Ishikawa (cell line): ENCODE results near the gene KIF3A.

Experiments
- CEBPB ChIP-seq: IDR thresholded peaks from 2 replicates; pipeline ENCODE4 v1.6.1; 2012
- CREB1 ChIP-seq: IDR thresholded peaks from 2 replicates; pipeline ENCODE4 v1.6.1; 2012; ENCODE audit warnings: low read depth
- EGR1 ChIP-seq: IDR thresholded peaks from 2 replicates; pipeline ENCODE4 v1.6.1; 2012
- EP300 ChIP-seq: IDR thresholded peaks from 2 replicates; pipeline ENCODE4 v1.6.1; 2012; ENCODE audit warnings: borderline replicate concordance
- FOXM1 ChIP-seq: IDR thresholded peaks from 2 replicates; pipeline ENCODE4 v1.6.1; 2012; ENCODE audit warnings: low read depth, borderline replicate concordance
- NFIC ChIP-seq: IDR thresholded peaks from 2 replicates; pipeline ENCODE4 v1.6.1; 2012
- RAD21 ChIP-seq: IDR thresholded peaks from 2 replicates; pipeline ENCODE4 v1.6.1; 2012; ENCODE audit warnings: low read depth
- TAF1 ChIP-seq: IDR thresholded peaks from 2 replicates; pipeline ENCODE4 v1.6.1; 2012; ENCODE audit warnings: low read depth, mild to moderate bottlenecking
- TCF12 ChIP-seq: IDR thresholded peaks from 2 replicates; pipeline ENCODE4 v1.6.1; 2012; ENCODE audit warnings: low read depth
- TEAD4 ChIP-seq: IDR thresholded peaks from 2 replicates; pipeline ENCODE4 v1.6.1; 2012
- YY1 ChIP-seq: IDR thresholded peaks from 2 replicates; pipeline ENCODE4 v1.6.1; 2012; ENCODE audit warnings: low read depth
- ZBTB7A ChIP-seq: IDR thresholded peaks from 2 replicates; pipeline ENCODE4 v1.6.1; 2012; ENCODE audit warnings: low read depth
- TF ChIP-seq, protein P1 (sequence below): IDR thresholded peaks from 2 replicates; pipeline ENCODE4 v1.6.1; 2012
- TF ChIP-seq, protein P2 (sequence below): IDR thresholded peaks from 2 replicates; pipeline ENCODE4 v1.6.1; 2012
- TF ChIP-seq, protein P3 (sequence below): IDR thresholded peaks from 2 replicates; pipeline ENCODE4 v1.6.1; 2012; ENCODE audit warnings: low read depth, mild to moderate bottlenecking

Gene KIF3A

DNA sequence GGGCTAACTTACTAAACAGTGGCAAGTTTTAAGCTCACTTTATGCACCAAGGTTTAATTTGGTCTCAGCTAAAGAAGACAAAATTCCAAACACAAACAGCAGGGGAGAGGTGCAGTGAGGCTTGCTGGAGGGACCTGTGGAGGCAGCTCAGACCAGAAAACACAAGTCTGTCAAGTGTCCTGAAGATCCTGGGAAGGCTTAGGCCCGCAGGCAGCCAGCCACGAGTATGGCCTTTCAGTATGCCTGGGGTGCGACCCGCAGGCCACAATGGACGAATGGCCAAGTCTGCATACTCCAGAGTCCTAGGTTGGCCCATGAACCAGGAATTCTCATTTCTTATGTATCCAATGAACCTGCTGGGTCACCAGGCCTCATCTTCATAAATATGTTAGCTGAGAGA, 19.2 kb upstream of the KIF3A start:
- TF ChIP-seq FOXM1: no peak
- no peak for TF ChIP-seq EP300
- TF ChIP-seq TAF1: no peak
- TF ChIP-seq, protein P1, sequence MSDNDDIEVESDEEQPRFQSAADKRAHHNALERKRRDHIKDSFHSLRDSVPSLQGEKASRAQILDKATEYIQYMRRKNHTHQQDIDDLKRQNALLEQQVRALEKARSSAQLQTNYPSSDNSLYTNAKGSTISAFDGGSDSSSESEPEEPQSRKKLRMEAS: no peak
- no peak for TF ChIP-seq TCF12
- TF ChIP-seq, protein P2, sequence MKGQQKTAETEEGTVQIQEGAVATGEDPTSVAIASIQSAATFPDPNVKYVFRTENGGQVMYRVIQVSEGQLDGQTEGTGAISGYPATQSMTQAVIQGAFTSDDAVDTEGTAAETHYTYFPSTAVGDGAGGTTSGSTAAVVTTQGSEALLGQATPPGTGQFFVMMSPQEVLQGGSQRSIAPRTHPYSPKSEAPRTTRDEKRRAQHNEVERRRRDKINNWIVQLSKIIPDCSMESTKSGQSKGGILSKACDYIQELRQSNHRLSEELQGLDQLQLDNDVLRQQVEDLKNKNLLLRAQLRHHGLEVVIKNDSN: no peak

DNA sequence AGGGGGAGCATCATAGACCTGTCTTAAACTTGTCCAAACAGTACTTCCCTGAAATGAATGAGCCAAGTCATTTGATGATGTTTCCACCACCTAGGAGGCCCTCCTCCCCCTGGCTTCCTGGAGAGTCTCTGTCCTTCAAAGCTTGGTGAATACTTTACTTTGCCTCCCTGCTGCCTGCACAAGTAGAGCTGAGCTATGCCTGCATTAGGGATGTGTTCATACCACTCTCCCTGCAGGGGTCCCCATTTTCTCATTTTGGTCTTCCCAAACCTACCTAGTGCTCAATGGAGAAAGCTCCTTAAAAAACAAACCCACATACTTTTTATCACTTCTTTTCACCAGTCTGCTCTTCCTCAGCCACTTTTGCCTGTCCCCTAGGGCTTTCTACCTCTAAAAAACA, 17.6 kb upstream of the KIF3A start:
- TF ChIP-seq RAD21 (peak; percentile 18; the same call in 1 of the 2 replicates), FOXM1 (no peak)
- TF ChIP-seq, protein P3, sequence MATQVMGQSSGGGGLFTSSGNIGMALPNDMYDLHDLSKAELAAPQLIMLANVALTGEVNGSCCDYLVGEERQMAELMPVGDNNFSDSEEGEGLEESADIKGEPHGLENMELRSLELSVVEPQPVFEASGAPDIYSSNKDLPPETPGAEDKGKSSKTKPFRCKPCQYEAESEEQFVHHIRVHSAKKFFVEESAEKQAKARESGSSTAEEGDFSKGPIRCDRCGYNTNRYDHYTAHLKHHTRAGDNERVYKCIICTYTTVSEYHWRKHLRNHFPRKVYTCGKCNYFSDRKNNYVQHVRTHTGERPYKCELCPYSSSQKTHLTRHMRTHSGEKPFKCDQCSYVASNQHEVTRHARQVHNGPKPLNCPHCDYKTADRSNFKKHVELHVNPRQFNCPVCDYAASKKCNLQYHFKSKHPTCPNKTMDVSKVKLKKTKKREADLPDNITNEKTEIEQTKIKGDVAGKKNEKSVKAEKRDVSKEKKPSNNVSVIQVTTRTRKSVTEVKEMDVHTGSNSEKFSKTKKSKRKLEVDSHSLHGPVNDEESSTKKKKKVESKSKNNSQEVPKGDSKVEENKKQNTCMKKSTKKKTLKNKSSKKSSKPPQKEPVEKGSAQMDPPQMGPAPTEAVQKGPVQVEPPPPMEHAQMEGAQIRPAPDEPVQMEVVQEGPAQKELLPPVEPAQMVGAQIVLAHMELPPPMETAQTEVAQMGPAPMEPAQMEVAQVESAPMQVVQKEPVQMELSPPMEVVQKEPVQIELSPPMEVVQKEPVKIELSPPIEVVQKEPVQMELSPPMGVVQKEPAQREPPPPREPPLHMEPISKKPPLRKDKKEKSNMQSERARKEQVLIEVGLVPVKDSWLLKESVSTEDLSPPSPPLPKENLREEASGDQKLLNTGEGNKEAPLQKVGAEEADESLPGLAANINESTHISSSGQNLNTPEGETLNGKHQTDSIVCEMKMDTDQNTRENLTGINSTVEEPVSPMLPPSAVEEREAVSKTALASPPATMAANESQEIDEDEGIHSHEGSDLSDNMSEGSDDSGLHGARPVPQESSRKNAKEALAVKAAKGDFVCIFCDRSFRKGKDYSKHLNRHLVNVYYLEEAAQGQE: no peak
- TF ChIP-seq, protein P1: no peak

DNA sequence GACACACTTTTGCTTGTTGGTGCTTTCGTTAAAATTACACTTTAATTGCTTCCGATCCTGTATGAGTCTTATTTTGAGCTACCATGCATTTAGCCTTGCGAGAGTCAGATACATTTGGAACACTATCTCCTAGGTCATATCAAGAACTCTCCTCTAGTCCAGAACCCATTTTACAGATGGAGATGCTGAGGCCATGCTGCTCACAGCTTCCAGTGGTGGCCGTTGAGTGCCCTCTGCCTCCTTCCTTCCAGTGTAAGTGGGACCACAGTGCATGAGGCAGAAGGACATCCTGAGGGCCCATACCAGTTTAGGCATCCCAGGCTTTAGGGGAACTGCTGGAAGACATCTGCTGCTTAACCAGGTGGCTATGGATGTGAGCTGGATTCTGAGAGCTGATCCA, 16.8 kb upstream of the KIF3A start:
- TF ChIP-seq, protein P2: no peak
- TF ChIP-seq TAF1 (no peak), RAD21 (no peak), EP300 (no peak), CREB1 (no peak), ZBTB7A (no peak), CEBPB (no peak), TEAD4 (no peak)
- TF ChIP-seq, protein P3: no peak
- TF ChIP-seq, protein P1: no peak

DNA sequence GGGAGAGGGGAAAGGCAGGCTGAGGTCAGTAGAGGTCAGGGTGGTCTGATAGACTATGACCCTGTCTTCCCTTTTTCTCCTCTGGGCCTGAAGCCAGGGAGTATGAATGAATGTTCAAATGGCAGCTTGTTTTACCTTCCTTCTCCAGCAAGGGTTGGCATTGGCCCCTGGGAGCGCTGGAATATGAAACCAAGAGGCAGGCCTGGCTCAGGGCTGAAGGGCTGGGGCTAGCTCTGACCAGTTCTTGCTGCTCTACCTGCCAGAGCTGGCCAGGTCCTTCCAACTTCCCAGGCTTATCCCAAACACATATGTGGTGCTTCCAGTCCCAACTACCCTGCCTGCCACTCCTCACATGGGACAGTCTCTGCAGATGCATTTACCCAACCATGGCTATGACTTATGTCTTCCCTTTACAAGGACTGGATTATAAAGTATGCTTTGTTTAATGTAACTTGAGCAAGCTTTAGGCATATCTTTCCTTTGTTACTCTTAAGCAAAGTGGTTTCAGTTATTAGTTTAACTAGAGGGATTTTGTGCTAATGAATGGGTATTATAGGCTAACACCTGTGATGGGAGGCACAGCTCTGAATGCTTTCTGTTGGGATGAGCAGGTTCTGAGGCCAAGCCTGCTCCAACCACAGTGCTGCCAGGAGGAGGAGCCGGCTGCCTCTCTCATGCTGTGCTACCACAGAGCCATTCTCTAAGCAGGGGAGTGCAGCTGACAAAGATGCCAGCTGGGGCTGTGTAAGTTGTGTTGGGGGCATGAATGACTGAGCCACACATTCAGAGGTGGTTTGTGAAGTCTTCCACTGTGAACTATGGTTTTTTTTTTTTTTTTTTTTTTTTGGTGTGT, 16.0 kb upstream of the KIF3A start:
- TF ChIP-seq, protein P2: no peak
- TF ChIP-seq RAD21 (peak; percentile 40; the same call in 1 of the 2 replicates), TEAD4 (0 out of 2 replicates have a peak, but pooled peaks have one; percentile 16)

DNA sequence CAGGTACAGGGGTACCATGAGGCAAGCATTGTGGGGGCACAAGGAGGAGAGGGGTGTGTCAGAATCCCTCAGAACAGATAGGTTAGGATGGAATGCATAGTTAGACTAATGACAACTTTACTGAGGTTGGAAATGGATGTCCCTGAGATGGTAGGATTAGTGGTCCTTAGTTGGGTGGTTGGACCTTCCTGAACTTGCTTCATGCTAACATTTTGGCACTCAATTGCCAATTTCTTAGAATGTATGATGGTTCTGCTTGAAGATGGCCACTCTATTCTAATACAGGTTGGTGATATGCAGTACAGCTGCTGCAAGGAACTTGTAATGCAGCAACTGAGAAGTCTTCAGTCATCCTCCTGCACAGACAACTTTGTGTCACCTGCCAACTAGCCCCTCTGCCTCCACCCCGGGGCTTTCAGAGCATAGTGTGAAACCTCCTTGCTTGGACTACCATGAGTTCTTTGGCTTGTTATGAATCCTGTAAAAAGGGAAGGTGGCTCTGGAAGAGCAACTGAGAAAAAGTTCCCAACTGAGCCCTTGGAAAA, 15.3 kb upstream of the KIF3A start:
- TF ChIP-seq, protein P2: no peak
- TF ChIP-seq YY1 (no peak), TAF1 (no peak), EP300 (no peak), EGR1 (no peak), TEAD4 (no peak), ZBTB7A (no peak), NFIC (no peak), CEBPB (no peak), TCF12 (no peak), CREB1 (no peak), FOXM1 (no peak), RAD21 (no peak)
- TF ChIP-seq, protein P1: no peak
- TF ChIP-seq, protein P3: no peak
